Fibroblast of lung (primary cell): Measurements from ENCODE around the gene ITIH3.

Experiments used
- CTCF ChIP-seq, 2 donors: IDR thresholded peaks in 1 of 2; conservative IDR thresholded peaks in 1 of 2; 1 replicate in 1 of 2; 2 replicates in 1 of 2; pipeline ENCODE4 v1.5.1; 2011 to 2012; ENCODE audit warnings: low read length in 2 of 2, control low read depth in 1 of 2, inconsistent platforms in 1 of 2, low read depth in 1 of 2, mild to moderate bottlenecking in 1 of 2
- EZH2 ChIP-seq: IDR thresholded peaks from 2 replicates; pipeline ENCODE4 v1.5.1; 2012; ENCODE audit warnings: low read length, control low read depth, mild to moderate bottlenecking; ENCODE audit errors: missing control alignments

DNA sequence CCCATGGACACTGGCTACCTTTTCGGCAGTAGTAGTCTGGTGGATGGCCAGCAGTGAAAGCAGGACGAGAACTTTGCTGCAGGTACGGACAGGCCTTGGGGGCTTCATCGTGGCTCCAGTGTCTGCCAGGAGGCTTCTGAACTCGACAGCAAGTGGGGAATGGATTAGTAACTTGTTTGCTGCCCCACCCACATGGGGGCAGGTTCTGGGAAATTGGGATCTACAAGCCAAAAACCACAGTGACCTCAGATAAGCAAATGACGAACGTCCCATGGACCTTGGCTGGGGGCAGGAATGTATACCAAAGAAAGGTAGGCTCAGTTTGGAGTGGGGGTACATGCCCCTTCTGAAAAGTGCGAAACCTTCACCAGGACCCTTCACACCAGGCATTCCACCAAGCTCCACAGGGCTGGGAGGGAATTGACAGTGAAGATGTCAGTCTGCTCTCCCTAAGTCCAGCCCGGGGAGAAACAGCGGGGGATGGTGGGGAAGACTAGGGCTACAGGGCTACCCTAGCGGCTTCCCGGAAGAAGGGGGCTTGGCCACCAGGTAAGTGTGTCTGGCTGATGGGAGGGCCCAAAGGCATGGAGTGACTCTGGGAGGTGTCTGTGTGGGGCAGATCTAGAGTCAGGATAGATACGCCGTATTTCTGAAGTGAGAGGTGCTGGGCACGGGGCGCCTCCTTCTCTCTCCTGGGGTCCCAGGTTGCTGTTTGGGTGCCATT, 36.1 kb downstream of the ITIH3 start, which contains the start of gene ITIH4:
- no peak for TF ChIP-seq EZH2
- no peak for TF ChIP-seq CTCF (conservative IDR thresholded peaks at IDR 0.05 in 1 of 2, IDR thresholded peaks at IDR 0.05 in 1 of 2; ENCODE audit: low read depth in 1 of 2, low read length in 2 of 2)
